GM12878 (cell line): Measurements from ENCODE around the gene CRYGS. TPM values are rescaled to one million over a fixed set of nuclear protein-coding genes. Genes with fewer than 3 reads are reported as not detected.

Experiments
- ATAC-seq: fragments of 200-7000 bp; cut with Tn5 transposase; 3 replicates; pipeline ENCODE4 v1.9.1; 2020; ENCODE audit warnings: mild to moderate bottlenecking, moderate library complexity
- BruUV-seq: library from RNA; stranded (reverse); fragments of 400-500 nt; replicated peaks from 2 replicates; lab custom pipeline; 2021; lab: Mats Ljungman, UMichigan
- CTCF ChIA-PET: fragments of 300-600 bp; sonication (Branson Sonifier 250); formaldehyde crosslinking; extraction: SDS; loops from one replicate; lab custom pipeline; 2021; ENCODE audit warnings: inconsistent platforms; lab: Yijun Ruan, JAX
- POLR2A ChIA-PET: fragments of 350-600 bp; formaldehyde crosslinking; extraction: SDS; loops from one replicate; lab custom pipeline; 2021; ENCODE audit warnings: inconsistent platforms; lab: Charles Lee
- RAD21 ChIA-PET: fragments of 300-600 bp; sonication (Branson Sonifier 250); formaldehyde crosslinking; loops from one replicate; lab custom pipeline; 2023; ENCODE audit warnings: antibody characterized with exemption; ENCODE audit not compliant: unreplicated experiment; lab: Charles Lee
- SMC1A ChIA-PET: fragments of 300-600 bp; sonication (Branson Sonifier 250); formaldehyde crosslinking; loops from one replicate; lab custom pipeline; 2023; ENCODE audit not compliant: unreplicated experiment, uncharacterized antibody; lab: Charles Lee
- DNase-seq: peaks from one replicate; pipeline ENCODE4 v3.0.0-alpha.2; 2011; ENCODE audit warnings: low read depth, low spot score
- FAIRE-seq: peaks from 3 replicates; lab custom pipeline; 2011; peaks lifted over from hg19 to GRCh38; lab: Jason Lieb, UNC
- H2AFZ ChIP-seq: 2 replicates; pipeline ENCODE4 v1.6.0; 2011; ENCODE audit warnings: low read depth, low read length, control low read depth; ENCODE audit not compliant: control insufficient read depth
- H3K27ac ChIP-seq: 2 replicates; pipeline ENCODE4 v1.5.1; 2011; ENCODE audit warnings: control low read depth; ENCODE audit not compliant: control insufficient read depth, insufficient read depth
- H3K27me3 ChIP-seq, 2 experiments: replicated peaks in 1 of 2; 2 replicates each; pipeline versions ENCODE4 v1.6.0 to v1.6.1; 2011; ENCODE audit warnings: low read length in 1 of 2; ENCODE audit not compliant: control insufficient read depth in 2 of 2, insufficient read depth in 2 of 2
- H3K36me3 ChIP-seq, 2 experiments: 2 replicates each; pipeline ENCODE4 v1.5.1; 2011; ENCODE audit warnings: low read length in 1 of 2; ENCODE audit not compliant: control insufficient read depth in 2 of 2, insufficient read depth in 2 of 2
- H3K4me1 ChIP-seq: 2 replicates; pipeline ENCODE4 v1.6.1; 2011; ENCODE audit warnings: mild to moderate bottlenecking, low read length, moderate library complexity, mixed read lengths; ENCODE audit not compliant: control insufficient read depth, insufficient read depth
- H3K4me2 ChIP-seq: 2 replicates; pipeline ENCODE4 v1.6.0; 2011; ENCODE audit warnings: control low read depth; ENCODE audit not compliant: control insufficient read depth, insufficient read depth
- H3K4me3 ChIP-seq: fragments of 200-600 bp; sonication (generic); 2 replicates; pipeline ENCODE4 v1.5.1; 2016
- H3K79me2 ChIP-seq: 2 replicates; pipeline ENCODE4 v1.6.0; 2011; ENCODE audit warnings: low read length; ENCODE audit not compliant: control insufficient read depth, insufficient read depth
- H3K9ac ChIP-seq: 2 replicates; pipeline ENCODE4 v1.8.0; 2011; ENCODE audit warnings: low read length, control low read depth, mixed read lengths; ENCODE audit not compliant: control insufficient read depth, insufficient read depth
- H3K9me3 ChIP-seq: replicated peaks from 3 replicates; pipeline ENCODE4 v1.5.1; 2011; ENCODE audit warnings: mild to moderate bottlenecking, low read length; ENCODE audit not compliant: control insufficient read depth, insufficient read depth
- H4K20me1 ChIP-seq: 2 replicates; pipeline ENCODE4 v1.6.0; 2011; ENCODE audit not compliant: control insufficient read depth, insufficient read depth
- ASH2L ChIP-seq: fragments of 300-600, 200-600 bp; sonication (generic); IDR thresholded peaks from 2 replicates; pipeline ENCODE4 v1.6.1; 2017; ENCODE audit warnings: low read depth, mild to moderate bottlenecking, borderline replicate concordance
- ATF7 ChIP-seq: fragments of 450-650 bp; IDR thresholded peaks from 2 replicates; pipeline ENCODE4 v1.6.1; 2016; ENCODE audit warnings: low read depth, mild to moderate bottlenecking
- BHLHE40 ChIP-seq, 2 experiments: fragments of 450-650 bp in 1 of 2; IDR thresholded peaks; 2 replicates each; pipeline ENCODE4 v1.6.1; 2011 to 2017; ENCODE audit warnings: low read depth in 2 of 2, borderline replicate concordance in 1 of 2, improper control_type of control experiment in 1 of 2, low read length in 1 of 2, mild to moderate bottlenecking in 1 of 2
- CHD1 ChIP-seq: IDR thresholded peaks from 2 replicates; pipeline ENCODE4 v1.6.1; 2012; ENCODE audit warnings: low read depth, low read length, improper control_type of control experiment
- FOXM1 ChIP-seq: IDR thresholded peaks from 2 replicates; pipeline ENCODE4 v1.6.1; 2012; ENCODE audit warnings: low read depth, mild to moderate bottlenecking, inconsistent platforms, low read length, moderate library complexity
- HCFC1 ChIP-seq: fragments of 150-350 bp; IDR thresholded peaks from 2 replicates; pipeline ENCODE4 v1.6.1; 2014; ENCODE audit warnings: low read length
- IRF4 ChIP-seq: IDR thresholded peaks from 2 replicates; pipeline ENCODE4 v1.6.1; 2011; ENCODE audit warnings: low read depth, low read length
- KAT2A ChIP-seq: conservative IDR thresholded peaks from 2 replicates; pipeline ENCODE4 v1.6.1; 2011; ENCODE audit warnings: low read depth, low read length; ENCODE audit not compliant: control insufficient read depth
- NR2C2 ChIP-seq: IDR thresholded peaks from 2 replicates; pipeline ENCODE4 v1.6.1; 2011; ENCODE audit warnings: borderline replicate concordance, low read depth; ENCODE audit not compliant: control insufficient read depth, insufficient read length
- PKNOX1 ChIP-seq: fragments of 450-650 bp; IDR thresholded peaks from 2 replicates; pipeline ENCODE4 v1.6.1; 2016; ENCODE audit warnings: mild to moderate bottlenecking
- POLR2A ChIP-seq: IDR thresholded peaks from 2 replicates; pipeline ENCODE4 v1.6.1; 2011; ENCODE audit warnings: low read depth, mild to moderate bottlenecking, low read length
- POLR2AphosphoS2 ChIP-seq: IDR thresholded peaks from 2 replicates; pipeline ENCODE4 v1.6.1; 2011; ENCODE audit warnings: low read depth, mild to moderate bottlenecking, low read length, improper control_type of control experiment, moderate library complexity
- RCOR1 ChIP-seq: conservative IDR thresholded peaks from 2 replicates; pipeline ENCODE4 v1.6.1; 2012; ENCODE audit warnings: low read depth, low read length, improper control_type of control experiment
- SIX5 ChIP-seq: IDR thresholded peaks from 2 replicates; pipeline ENCODE4 v1.6.1; 2011; ENCODE audit warnings: mild to moderate bottlenecking, low read depth, low read length, moderate library complexity; ENCODE audit not compliant: severe bottlenecking
- SUZ12 ChIP-seq: fragments of 200-600 bp; sonication (generic); IDR thresholded peaks from one replicate; pipeline ENCODE4 v1.6.1; 2018; ENCODE audit warnings: antibody characterized with exemption, mild to moderate bottlenecking; ENCODE audit not compliant: unreplicated experiment
- USF2 ChIP-seq: IDR thresholded peaks from 2 replicates; pipeline ENCODE4 v1.6.1; 2011; ENCODE audit warnings: low read depth, low read length, improper control_type of control experiment, borderline replicate concordance
- ZNF687 ChIP-seq: fragments of 450-650 bp; IDR thresholded peaks from 2 replicates; pipeline ENCODE4 v1.6.1; 2017; ENCODE audit warnings: mild to moderate bottlenecking, moderate library complexity
- ZSCAN29 ChIP-seq: fragments of 450-650 bp; IDR thresholded peaks from 2 replicates; pipeline ENCODE4 v1.6.1; 2017; ENCODE audit warnings: mild to moderate bottlenecking, moderate library complexity
- ZZZ3 ChIP-seq: IDR thresholded peaks from 2 replicates; pipeline ENCODE4 v1.6.1; 2011; ENCODE audit warnings: low read depth; ENCODE audit not compliant: control insufficient read depth, insufficient read length
- WGBS: methylation state at CpG from one replicate; pipeline ENCODE4 v1.1.6; 2016; ENCODE audit warnings: low lambda C conversion rate; ENCODE audit not compliant: insufficient replicate concordance, insufficient coverage; ENCODE audit errors: missing lambda C conversion rate; 5-methylcytosine and 5-hydroxymethylcytosine counted together
- in situ Hi-C: fragments of 300-500 bp; cut with MboI; formaldehyde crosslinking; loops from 9 replicates; pipeline ENCODE4 v1.14.3; 2018; ENCODE audit warnings: mixed read lengths
- intact Hi-C: fragments of 100-400 bp; cut with micrococcal nuclease; formaldehyde crosslinking; loops from one replicate; pipeline ENCODE4 v1.14.2; 2022; ENCODE audit not compliant: unreplicated experiment
- polyA plus RNA-seq, 11 experiments: library from polyadenylated mRNA; depleted of rRNA in 4 of 11; unstranded in 6 of 11; stranded (reverse) in 5 of 11; fragments of >200 nt; fragmentation: Nextera tagmentation in 4 of 11; fragmentation: Illumina TruSeq in 1 of 11; extraction: Ambion mirVana in 4 of 11; extraction: Trizol in 1 of 11; gene quantifications; 1 replicate in 1 of 11; 2 replicates in 10 of 11; pipeline versions ENCODE4 v1.2.1 to v1.2.3, GENCODE V29; 2011 to 2016; ENCODE audit warnings: inconsistent platforms in 2 of 11, missing spikeins in 2 of 11, low read depth in 1 of 11
- total RNA-seq, 4 experiments: library from RNA; depleted of rRNA in 3 of 4; stranded (reverse); fragments of >200 nt in 3 of 4; fragmentation: Illumina TruSeq in 1 of 4; extraction: Trizol in 1 of 4; gene quantifications; 2 replicates each; pipeline versions ENCODE4 v1.2.1 to v1.2.3, GENCODE V29; 2013 to 2021

The CRYGS gene
- total and polyA plus RNA-seq, 10 of the 15 experiments (the other 5 are each of a cell fraction or from before 2014, with no cell fraction given), result 1.1 to 6.0 (median 2.5) TPM

- ATAC-seq (no peak), DNase-seq (no peak), FAIRE-seq (no peak)
- ChIA-PET SMC1A (interaction anchor here (1.0 to 15.9 kb wide), 7 partner anchors 7 to 257 kb away, joined by 3 to 429 read pairs (median 6); no protein-coding TSS in a partner anchor), CTCF (interaction anchor here (0.5 to 14.1 kb wide), 8 partner anchors 10 to 544 kb away, joined by 3 to 282 read pairs (median 4); no protein-coding TSS in a partner anchor), RAD21 (interaction anchor here (9.3 kb wide), 1 partner anchor 19 kb away, joined by 224 read pairs; no protein-coding TSS in a partner anchor), POLR2A (interaction anchor here (0.6 to 2.0 kb wide), 4 partner anchors 9 to 564 kb away, joined by 3 to 9 read pairs (median 4); no protein-coding TSS in a partner anchor)
- Histone ChIP-seq H3K4me2 (no peak overlapping the region), H3K79me2 (no peaks in the 10 kb centered on the region), H4K20me1 (no peaks in the 10 kb centered on the region), H3K27me3 (no peaks in the 10 kb centered on the region), H3K4me1 (peaks cover 59% of the 10 kb centered on the region), H3K4me3 (no peak overlapping the region), H3K9me3 (no peaks in the 10 kb centered on the region; the same call in 2 of the 3 replicates), H3K36me3 (no peaks in the 10 kb centered on the region), H2AFZ (no peak overlapping the region), H3K9ac (no peak overlapping the region), H3K27ac (no peak overlapping the region)
- WGBS, result 78% methylated on average over 4 of the region's 4 CpGs
- no TSS peak for BruUV-seq
- intact Hi-C loops (no loop called here), in situ Hi-C loops (no loop called here)
- TF ChIP-seq BHLHE40 (IDR thresholded peaks at IDR 0.05; ENCODE audit: borderline replicate concordance in 1 of 2, low read depth in 2 of 2, low read length in 1 of 2) (no peak), PKNOX1 (no peak), USF2 (no peak), ASH2L (no peak), ZSCAN29 (no peak), SUZ12 (no peak), KAT2A (no peak), POLR2A (no peak), HCFC1 (no peak), ZZZ3 (no peak), ATF7 (no peak), ZNF687 (no peak), POLR2AphosphoS2 (no peak), RCOR1 (no peak), IRF4 (no peak), NR2C2 (no peak), CHD1 (no peak), FOXM1 (no peak), SIX5 (no peak)
Measured at GRCh38 chr3:186517218-186517617, 27.0 kb downstream of the CRYGS start.
